Tibial nerve (tissue), 4 donors: ENCODE results near the gene PCNX2. TPM values are rescaled to one million over a fixed set of nuclear protein-coding genes. Genes with fewer than 3 reads are reported as not detected.

ENCODE experiments used
- DNase-seq, 2 donors: peaks; one replicate each; pipeline ENCODE4 v3.0.0-alpha.2; 2019; ENCODE audit warnings: low spot score in 2 of 2
- H3K27ac ChIP-seq, 4 donors: fragments of 200-600 bp; sonication (generic) in 3 of 4; one replicate each; pipeline ENCODE4 v1.5.1; 2017 to 2019; ENCODE audit warnings: mild to moderate bottlenecking in 1 of 4
- H3K27me3 ChIP-seq, 2 donors: fragments of 200-600 bp; sonication (generic) in 1 of 2; one replicate each; pipeline versions ENCODE4 v1.5.1 to v1.6.0; 2017 to 2019
- H3K36me3 ChIP-seq, 3 donors: fragments of 200-600 bp; sonication (generic); one replicate each; pipeline ENCODE4 v1.5.1; 2018 to 2019
- H3K4me1 ChIP-seq, 4 donors: fragments of 200-600 bp; sonication (generic) in 3 of 4; one replicate each; pipeline ENCODE4 v1.5.1; 2017 to 2019
- H3K4me3 ChIP-seq, 4 donors: fragments of 200-600 bp; sonication (generic) in 3 of 4; one replicate each; pipeline ENCODE4 v1.5.1; 2017 to 2019; ENCODE audit warnings: mild to moderate bottlenecking in 1 of 4, moderate library complexity in 1 of 4
- H3K9me3 ChIP-seq, 4 donors: fragments of 200-600 bp; sonication (generic) in 3 of 4; one replicate each; pipeline ENCODE4 v1.5.1; 2017 to 2019
- EP300 ChIP-seq, 2 donors: sonication (generic); formaldehyde crosslinking; IDR thresholded peaks; one replicate each; pipeline ENCODE4 v1.6.1; 2017; ENCODE audit warnings: antibody characterized with exemption in 2 of 2, mild to moderate bottlenecking in 1 of 2
- POLR2A ChIP-seq, 2 donors: fragments of 450-650 bp; IDR thresholded peaks; one replicate each; pipeline ENCODE4 v1.6.1; 2017; ENCODE audit warnings: antibody characterized with exemption in 2 of 2, mild to moderate bottlenecking in 2 of 2, moderate library complexity in 2 of 2
- WGBS, 2 donors: methylation state at CpG; one replicate each; pipeline ENCODE4 v1.1.5; 2018; 5-methylcytosine and 5-hydroxymethylcytosine counted together
- total RNA-seq, 4 donors: library from RNA; depleted of rRNA; stranded (reverse); fragments of >200 nt; gene quantifications; one replicate each; pipeline ENCODE4 v1.1.0, GENCODE V29; 2016
- TF ChIP-seq, protein P1 (sequence below), 5 experiments: fragments of 200-600 bp in 3 of 5; fragments of 450-650 bp in 2 of 5; sonication (generic) in 3 of 5; IDR thresholded peaks; one replicate each; pipeline ENCODE4 v1.5.1; 2016 to 2019; ENCODE audit warnings: antibody characterized with exemption in 5 of 5, mild to moderate bottlenecking in 3 of 5, moderate library complexity in 2 of 5

Gene PCNX2
- total RNA-seq, 4 donors from 2014 or later = 10.2 to 32.1 (median 19.2) TPM

DNA sequence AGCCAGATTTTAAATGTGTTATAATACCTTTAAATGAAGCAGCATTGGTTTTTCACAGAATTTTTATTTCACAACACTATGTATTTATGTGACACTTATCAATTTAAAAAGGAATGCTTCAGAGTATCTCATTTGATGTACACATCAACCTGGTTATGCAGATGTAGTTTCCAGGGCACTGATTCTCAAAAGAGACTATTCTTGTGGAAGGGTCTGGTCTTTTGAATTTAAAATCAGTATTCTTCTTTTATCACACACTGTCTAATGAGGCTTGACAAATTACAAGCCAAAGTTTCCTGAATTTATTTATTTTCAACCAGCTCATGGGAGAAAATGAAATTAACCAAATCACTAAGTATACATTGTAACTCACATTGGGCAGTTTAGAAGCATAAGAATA is 257.7 kb downstream of the PCNX2 start:
- Histone ChIP-seq H3K9me3 (no peaks in the 10 kb centered on the region), H3K36me3 (no peaks in the 10 kb centered on the region), H3K27ac (no peak overlapping the region), H3K4me3 (no peak overlapping the region), H3K27me3 (no peaks in the 10 kb centered on the region), H3K4me1 (peaks cover 0 to 4% (median 0%) of the 10 kb centered on the region in 4 donors)
- DNase-seq = no peak
- TF ChIP-seq POLR2A (IDR thresholded peaks at IDR 0.05) (no peak), EP300 (IDR thresholded peaks at IDR 0.05) (no peak)
- TF ChIP-seq, protein P1, sequence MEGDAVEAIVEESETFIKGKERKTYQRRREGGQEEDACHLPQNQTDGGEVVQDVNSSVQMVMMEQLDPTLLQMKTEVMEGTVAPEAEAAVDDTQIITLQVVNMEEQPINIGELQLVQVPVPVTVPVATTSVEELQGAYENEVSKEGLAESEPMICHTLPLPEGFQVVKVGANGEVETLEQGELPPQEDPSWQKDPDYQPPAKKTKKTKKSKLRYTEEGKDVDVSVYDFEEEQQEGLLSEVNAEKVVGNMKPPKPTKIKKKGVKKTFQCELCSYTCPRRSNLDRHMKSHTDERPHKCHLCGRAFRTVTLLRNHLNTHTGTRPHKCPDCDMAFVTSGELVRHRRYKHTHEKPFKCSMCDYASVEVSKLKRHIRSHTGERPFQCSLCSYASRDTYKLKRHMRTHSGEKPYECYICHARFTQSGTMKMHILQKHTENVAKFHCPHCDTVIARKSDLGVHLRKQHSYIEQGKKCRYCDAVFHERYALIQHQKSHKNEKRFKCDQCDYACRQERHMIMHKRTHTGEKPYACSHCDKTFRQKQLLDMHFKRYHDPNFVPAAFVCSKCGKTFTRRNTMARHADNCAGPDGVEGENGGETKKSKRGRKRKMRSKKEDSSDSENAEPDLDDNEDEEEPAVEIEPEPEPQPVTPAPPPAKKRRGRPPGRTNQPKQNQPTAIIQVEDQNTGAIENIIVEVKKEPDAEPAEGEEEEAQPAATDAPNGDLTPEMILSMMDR (IDR thresholded peaks at IDR 0.05) = no peak

DNA sequence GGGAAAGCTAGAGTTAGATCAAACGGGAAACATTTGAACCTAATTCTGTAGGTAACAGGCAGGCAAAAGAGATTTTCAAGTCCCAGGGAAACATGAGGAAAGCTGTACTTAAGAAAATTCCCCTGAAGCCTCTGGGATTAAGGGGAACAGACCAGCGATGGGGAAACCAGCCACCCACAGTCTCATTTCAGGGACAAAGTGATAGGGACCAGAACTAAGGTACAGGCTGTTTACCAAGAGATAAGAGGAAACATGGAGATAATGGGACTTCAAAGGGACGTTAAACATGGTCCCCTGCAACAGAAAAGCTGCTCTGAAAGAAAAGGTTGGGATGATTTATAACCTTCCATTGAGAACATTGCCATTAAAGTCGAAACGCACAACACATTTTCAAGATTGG is 260.7 kb downstream of the PCNX2 start:
- Histone ChIP-seq H3K4me1 (peaks cover 0 to 8% (median 0%) of the 10 kb centered on the region in 4 donors), H3K36me3 (no peaks in the 10 kb centered on the region), H3K9me3 (no peaks in the 10 kb centered on the region), H3K4me3 (no peak overlapping the region), H3K27ac (no peak overlapping the region), H3K27me3 (no peaks in the 10 kb centered on the region)
- WGBS, 2 donors = 82 to 90% methylated on average over 5 of the region's 5 CpGs
- TF ChIP-seq POLR2A (IDR thresholded peaks at IDR 0.05) (no peak), EP300 (IDR thresholded peaks at IDR 0.05) (no peak)
- TF ChIP-seq, protein P1 (IDR thresholded peaks at IDR 0.05) = no peak
- DNase-seq = no peak

DNA sequence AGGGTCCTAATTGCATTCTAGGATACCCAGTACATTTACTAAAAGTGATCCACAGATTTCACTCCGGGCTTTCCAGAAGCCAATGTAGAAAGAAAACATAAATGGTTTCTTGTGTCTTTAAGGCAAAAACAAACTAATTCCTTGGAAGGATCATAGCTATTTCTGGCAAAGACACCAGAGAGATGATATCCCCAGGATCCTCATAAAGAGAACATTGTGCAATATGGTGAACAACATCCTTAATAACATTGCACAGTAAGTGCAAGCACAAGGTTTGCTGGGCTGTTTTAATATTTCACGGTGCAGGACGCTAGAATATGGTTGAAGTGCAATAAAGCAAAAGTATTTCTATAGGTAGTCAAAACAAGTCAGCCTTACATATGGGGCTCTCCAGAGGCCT is 262.2 kb downstream of the PCNX2 start:
- H3K36me3 ChIP-seq = no peaks in the 10 kb centered on the region
- TF ChIP-seq, protein P1 (IDR thresholded peaks at IDR 0.05) = no peak
- TF ChIP-seq EP300 (IDR thresholded peaks at IDR 0.05) (peak in 1 of 2 donors; percentile 69), POLR2A (IDR thresholded peaks at IDR 0.05) (no peak)
- no peak overlapping the region for H3K4me3 ChIP-seq
- WGBS, 2 donors = 29 to 32% methylated on average over 3 of the region's 3 CpGs
- no peaks in the 10 kb centered on the region for H3K27me3 ChIP-seq
- H3K27ac ChIP-seq = no peak overlapping the region
- H3K9me3 ChIP-seq = no peaks in the 10 kb centered on the region
- peaks cover 0 to 8% (median 0%) of the 10 kb centered on the region in 4 donors for H3K4me1 ChIP-seq
- DNase-seq = peak in 1 of 2 donors; percentile 9

DNA sequence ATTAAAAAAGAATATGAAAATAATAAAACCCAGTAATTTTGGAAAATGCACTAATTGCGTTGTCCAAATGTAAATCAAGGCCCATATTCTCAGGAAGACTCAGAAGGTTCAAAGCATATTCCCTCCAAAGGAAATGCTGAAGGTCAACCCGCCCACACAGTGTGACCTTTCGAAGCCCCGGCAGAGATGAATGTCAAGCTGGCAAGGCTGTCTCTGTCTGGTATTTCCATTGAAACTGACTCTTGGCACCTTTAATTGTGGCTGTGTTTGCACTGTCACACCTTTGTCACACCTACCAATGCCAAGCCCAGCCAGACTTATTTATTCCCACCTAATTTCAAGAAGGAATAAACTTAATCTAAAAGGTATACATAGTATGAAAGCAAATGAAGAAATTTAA is 262.6 kb downstream of the PCNX2 start:
- no peak for DNase-seq
- TF ChIP-seq EP300 (IDR thresholded peaks at IDR 0.05) (no peak), POLR2A (IDR thresholded peaks at IDR 0.05) (no peak)
- TF ChIP-seq, protein P1 (IDR thresholded peaks at IDR 0.05) = no peak
- Histone ChIP-seq H3K4me1 (peaks cover 0 to 8% (median 0%) of the 10 kb centered on the region in 4 donors), H3K9me3 (no peaks in the 10 kb centered on the region), H3K36me3 (no peaks in the 10 kb centered on the region), H3K4me3 (no peak overlapping the region), H3K27ac (no peak overlapping the region), H3K27me3 (no peaks in the 10 kb centered on the region)
- WGBS, 2 donors = 49 to 57% methylated on average over 4 of the region's 4 CpGs

DNA sequence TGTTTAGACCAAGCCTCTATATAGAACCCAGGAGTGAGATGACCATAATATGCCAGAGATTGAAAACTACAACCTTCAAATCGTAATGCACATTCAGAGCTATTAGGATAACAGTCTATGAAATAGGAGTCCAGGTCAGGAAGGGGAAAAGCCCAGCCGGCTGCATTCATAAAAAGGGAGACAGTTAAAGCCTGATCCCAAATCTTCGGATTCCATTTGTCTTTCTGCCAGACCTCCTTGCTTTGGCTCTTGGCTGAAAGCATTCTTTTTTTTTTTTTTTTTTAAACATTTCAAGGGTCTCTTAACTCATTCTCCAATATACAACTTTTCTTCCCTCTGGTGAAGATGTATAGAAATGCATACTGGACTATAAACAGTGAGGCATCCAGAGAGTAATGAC is 264.0 kb downstream of the PCNX2 start:
- no peaks in the 10 kb centered on the region for H3K27me3 ChIP-seq
- WGBS, 2 donors = 35 to 60% methylated on average over 3 of the region's 3 CpGs
- TF ChIP-seq EP300 (IDR thresholded peaks at IDR 0.05) (no peak), POLR2A (IDR thresholded peaks at IDR 0.05) (no peak)
- TF ChIP-seq, protein P1 (IDR thresholded peaks at IDR 0.05) = no peak

More for the DNA sequence above, 264.0 kb downstream of the PCNX2 start:
- DNase-seq = no peak
- no peak overlapping the region for H3K4me3 ChIP-seq
- no peaks in the 10 kb centered on the region for H3K9me3 ChIP-seq
- H3K4me1 ChIP-seq = peaks cover 0 to 8% (median 0%) of the 10 kb centered on the region in 4 donors
- no peaks in the 10 kb centered on the region for H3K36me3 ChIP-seq
- H3K27ac ChIP-seq = no peak overlapping the region
